Hair follicular keratinocyte (primary cell): ENCODE data around the gene CXCR6. TPM values are rescaled to one million over a fixed set of nuclear protein-coding genes. Genes with fewer than 3 reads are reported as not detected.

Experiments
- total RNA-seq: library from RNA; depleted of rRNA; stranded (reverse); fragments of >200 nt; gene quantifications from 2 replicates; pipeline ENCODE4 v1.2.3, GENCODE V29; 2015

Gene CXCR6
- not detected in 2 replicates for total RNA-seq

DNA sequence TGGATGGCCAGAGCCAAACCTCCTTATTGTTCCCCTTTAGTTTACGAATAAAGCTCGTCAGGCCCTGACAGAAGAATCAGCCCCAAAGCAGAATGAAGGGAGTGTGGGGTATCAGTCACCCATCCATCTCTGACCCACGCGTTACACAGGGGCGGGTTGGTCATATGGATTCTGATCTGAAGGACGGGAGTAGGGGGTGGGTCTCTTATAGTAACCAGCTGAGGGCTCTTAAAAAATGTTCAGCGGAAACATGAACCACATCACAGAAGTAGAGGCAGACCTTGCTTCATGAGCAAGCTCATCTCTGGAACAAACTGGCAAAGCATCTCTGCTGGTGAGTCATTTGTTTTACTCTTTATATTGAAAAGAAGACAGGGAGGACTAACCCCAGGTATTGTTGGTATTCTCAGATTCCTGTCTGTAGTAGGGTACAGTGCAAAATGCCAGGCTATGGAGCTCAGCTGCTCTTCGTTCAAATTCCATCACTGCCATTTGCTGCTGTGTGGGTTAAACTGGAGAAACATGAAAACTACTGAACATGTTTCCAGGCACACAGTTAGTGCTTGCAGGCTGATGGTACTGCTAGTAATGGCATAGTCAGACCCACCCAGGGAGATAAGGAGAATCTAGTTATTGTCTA lies at the start of gene CXCR6:
CXCR6 (plus strand) TSS at position 258 of the 640 bp plus-strand sequence. CDS start 3,018 bp downstream, outside the sequence.

DNA sequence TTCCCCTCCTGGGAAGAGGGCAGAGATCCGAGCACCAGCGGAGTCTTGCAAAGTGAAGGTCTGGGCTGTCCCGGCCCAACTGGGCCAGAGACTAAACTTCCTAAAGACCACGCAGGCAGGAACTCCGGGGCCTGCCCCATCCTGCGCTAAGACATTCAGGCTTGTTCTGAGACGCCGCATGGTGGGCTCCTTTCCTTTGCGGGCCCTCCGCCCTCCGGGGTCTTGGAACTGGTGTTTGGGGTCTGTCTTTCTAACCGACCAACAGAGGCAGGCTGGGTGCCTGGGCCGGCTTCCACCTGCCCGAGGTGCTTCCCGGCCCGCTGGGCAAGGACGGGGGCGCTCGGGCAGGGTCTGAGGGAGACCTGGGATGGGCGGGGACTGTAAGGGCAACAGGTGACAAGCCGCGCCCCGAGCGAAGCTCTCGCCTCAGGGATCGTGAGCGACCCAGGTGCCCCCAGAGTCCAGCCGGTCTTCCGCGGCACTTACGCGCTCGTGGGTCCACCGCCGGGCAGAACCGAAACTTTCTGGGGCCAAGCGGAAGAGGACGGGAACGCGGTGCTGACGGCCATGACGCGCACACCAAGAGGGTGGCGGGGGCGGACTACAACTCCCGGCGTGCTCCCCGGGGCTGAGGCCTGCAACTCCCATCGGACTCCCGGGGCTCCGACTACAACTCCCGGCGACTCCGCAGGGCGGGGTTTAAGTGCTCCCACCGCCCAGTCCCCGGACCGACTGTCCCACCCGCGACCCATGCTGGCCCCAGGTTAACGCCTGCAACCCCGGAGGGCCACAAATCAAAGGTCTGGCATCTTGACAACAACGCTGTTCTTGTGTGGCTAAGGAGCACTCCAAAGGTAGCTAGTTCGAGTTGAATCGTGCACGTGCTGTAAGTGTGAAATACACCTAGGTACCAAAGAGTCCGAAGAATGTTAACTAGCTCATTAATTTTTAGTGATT lies 52.2 kb downstream of the CXCR6 start, which contains the start of gene FYCO1:
FYCO1 (minus strand) TSS at position 589 of the 957 bp plus-strand sequence. CDS start 10,914 bp downstream, outside the sequence.

Other genes starting within 250 kb of the CXCR6 start
- gene SLC6A20, start 146.9 kb upstream of the CXCR6 start, total RNA-seq = not detected in 2 replicates
- 7.7 and 9.6 TPM in 2 replicates for gene LZTFL1, start 101.3 kb upstream of the CXCR6 start, total RNA-seq
- gene CCR9, start 56.9 kb upstream of the CXCR6 start, total RNA-seq = not detected in 2 replicates
- 6.4 and 8.2 TPM in 2 replicates for gene FYCO1, start 52.4 kb downstream of the CXCR6 start, total RNA-seq
- gene XCR1, start 84.0 kb downstream of the CXCR6 start, total RNA-seq = not detected in 2 replicates